CD14-positive monocyte (primary cell): Measurements from ENCODE around the gene PCDHGA7. TPM values are rescaled to one million over a fixed set of nuclear protein-coding genes. Genes with fewer than 3 reads are reported as not detected.
A peak's percentile ranks its signal among the peaks of the same experiment; 100 is the strongest.

ENCODE experiments used
- DNase-seq, 3 donors: peaks; one replicate each; pipeline ENCODE4 v3.0.0-alpha.2; 2011 to 2022
- H2AFZ ChIP-seq: 2 replicates; pipeline ENCODE4 v1.6.0; 2012; ENCODE audit warnings: mild to moderate bottlenecking, low read depth, low read length, inconsistent platforms; ENCODE audit not compliant: insufficient read depth, poor library complexity, severe bottlenecking
- H3K27ac ChIP-seq, 2 donors: 1 replicate in 1 of 2; 2 replicates in 1 of 2; pipeline ENCODE4 v1.5.1; 2012 to 2013; ENCODE audit warnings: low read length in 2 of 2, control low read depth in 1 of 2, inconsistent platforms in 1 of 2, low read depth in 1 of 2, mild to moderate bottlenecking in 1 of 2
- H3K27me3 ChIP-seq, 2 donors: one replicate each; pipeline versions ENCODE4 v1.6.0 to v1.6.1; 2011 to 2013; ENCODE audit warnings: low read length in 2 of 2; ENCODE audit not compliant: control insufficient read depth in 2 of 2, insufficient read depth in 2 of 2
- H3K36me3 ChIP-seq, 2 donors: replicated peaks in 1 of 2; 1 replicate in 1 of 2; 2 replicates in 1 of 2; pipeline versions ENCODE4 v1.5.1 to v1.6.1; 2012 to 2013; ENCODE audit warnings: low read length in 2 of 2, control low read depth in 1 of 2, inconsistent platforms in 1 of 2, mild to moderate bottlenecking in 1 of 2; ENCODE audit not compliant: insufficient read depth in 2 of 2, control insufficient read depth in 1 of 2
- H3K4me1 ChIP-seq, 2 donors: 1 replicate in 1 of 2; 2 replicates in 1 of 2; pipeline versions ENCODE4 v1.5.1 to v1.6.1; 2012 to 2013; ENCODE audit warnings: low read length in 2 of 2, control low read depth in 1 of 2, inconsistent platforms in 1 of 2, mild to moderate bottlenecking in 1 of 2, moderate library complexity in 1 of 2; ENCODE audit not compliant: insufficient read depth in 2 of 2, control insufficient read depth in 1 of 2
- H3K4me2 ChIP-seq: replicated peaks from 2 replicates; pipeline ENCODE3; 2012; ENCODE audit warnings: low read length, moderate library complexity, mild to moderate bottlenecking; ENCODE audit not compliant: poor library complexity, severe bottlenecking; ENCODE audit errors: extremely low read depth
- H3K4me3 ChIP-seq, 3 experiments: fragments of 200-600 bp in 1 of 3; sonication (generic) in 1 of 3; replicated peaks in 1 of 3; 1 replicate in 2 of 3; 2 replicates in 1 of 3; pipeline ENCODE4 v1.5.1; 2011 to 2013; ENCODE audit warnings: low read length in 3 of 3, mild to moderate bottlenecking in 3 of 3, control low read depth in 2 of 3, low read depth in 2 of 3, inconsistent platforms in 1 of 3, moderate library complexity in 1 of 3
- H3K79me2 ChIP-seq: 2 replicates; pipeline ENCODE4 v1.6.0; 2012; ENCODE audit warnings: mild to moderate bottlenecking, control low read depth, inconsistent platforms, low read length, moderate library complexity; ENCODE audit not compliant: insufficient read depth
- H3K9ac ChIP-seq: 2 replicates; pipeline ENCODE4 v1.6.0; 2017; ENCODE audit warnings: low read length, mild to moderate bottlenecking; ENCODE audit not compliant: insufficient read depth, poor library complexity, severe bottlenecking
- H3K9me3 ChIP-seq, 2 donors: replicated peaks in 1 of 2; 1 replicate in 1 of 2; 2 replicates in 1 of 2; pipeline versions ENCODE4 v1.5.1 to v1.6.1; 2012 to 2013; ENCODE audit warnings: low read length in 2 of 2, control low read depth in 1 of 2; ENCODE audit not compliant: control insufficient read depth in 1 of 2, insufficient read depth in 1 of 2
- H4K20me1 ChIP-seq: 2 replicates; pipeline ENCODE4 v1.6.0; 2012; ENCODE audit warnings: mild to moderate bottlenecking, low read length, control low read depth, moderate library complexity; ENCODE audit not compliant: insufficient read depth
- H3K27ac Mint-ChIP-seq, 7 donors: one replicate each; pipeline ENCODE4 v1.8.0; 2020; ENCODE audit warnings: mild to moderate bottlenecking in 7 of 7, mixed read lengths in 7 of 7, moderate library complexity in 6 of 7, inconsistent platforms in 2 of 7
- H3K27me3 Mint-ChIP-seq, 3 donors: one replicate each; pipeline ENCODE4 v1.8.0; 2021 to 2022; ENCODE audit warnings: low read depth in 3 of 3, mild to moderate bottlenecking in 3 of 3, mixed read lengths in 3 of 3, moderate library complexity in 3 of 3, inconsistent platforms in 1 of 3
- H3K36me3 Mint-ChIP-seq, 2 donors: one replicate each; pipeline ENCODE4 v1.8.0; 2020; ENCODE audit warnings: mixed read lengths in 2 of 2, inconsistent platforms in 1 of 2, mild to moderate bottlenecking in 1 of 2
- H3K4me1 Mint-ChIP-seq: one replicate; pipeline ENCODE4 v1.8.0; 2020; ENCODE audit warnings: mild to moderate bottlenecking, mixed read lengths
- H3K4me3 Mint-ChIP-seq, 2 donors: one replicate each; pipeline ENCODE4 v1.8.0; 2020; ENCODE audit warnings: mild to moderate bottlenecking in 2 of 2, mixed read lengths in 2 of 2, moderate library complexity in 1 of 2
- H3K9me3 Mint-ChIP-seq, 7 donors: one replicate each; pipeline ENCODE4 v1.8.0; 2020 to 2022; ENCODE audit warnings: mixed read lengths in 7 of 7, mild to moderate bottlenecking in 6 of 7, moderate library complexity in 6 of 7, inconsistent platforms in 2 of 7
- WGBS: methylation state at CpG from one replicate; pipeline ENCODE4 v1.1.5; 2013; ENCODE audit warnings: missing lambda C conversion rate; ENCODE audit not compliant: insufficient coverage; 5-methylcytosine and 5-hydroxymethylcytosine counted together
- intact Hi-C, 2 donors: fragments of 100-400 bp; cut with micrococcal nuclease; formaldehyde crosslinking; loops; one replicate each; pipeline versions ENCODE4 v1.15.0 to v1.15.1; 2023
- polyA plus RNA-seq, 3 donors: library from polyadenylated mRNA; depleted of rRNA in 1 of 3; unstranded in 2 of 3; stranded (reverse) in 1 of 3; fragments of 300-500 nt in 2 of 3; fragments of >200 nt in 1 of 3; fragmentation: Illumina TruSeq in 2 of 3; gene quantifications; 1 replicate in 2 of 3; 2 replicates in 1 of 3; pipeline ENCODE4 v1.2.3, GENCODE V29; 2012 to 2021
- TF ChIP-seq, protein P1 (sequence below): fragments of 200-600 bp; IDR thresholded peaks from one replicate; pipeline ENCODE4 v1.8.0; 2022; ENCODE audit warnings: antibody characterized with exemption, mild to moderate bottlenecking

PCDHGA7 gene
- polyA plus RNA-seq, 3 donors: not detected

DNA sequence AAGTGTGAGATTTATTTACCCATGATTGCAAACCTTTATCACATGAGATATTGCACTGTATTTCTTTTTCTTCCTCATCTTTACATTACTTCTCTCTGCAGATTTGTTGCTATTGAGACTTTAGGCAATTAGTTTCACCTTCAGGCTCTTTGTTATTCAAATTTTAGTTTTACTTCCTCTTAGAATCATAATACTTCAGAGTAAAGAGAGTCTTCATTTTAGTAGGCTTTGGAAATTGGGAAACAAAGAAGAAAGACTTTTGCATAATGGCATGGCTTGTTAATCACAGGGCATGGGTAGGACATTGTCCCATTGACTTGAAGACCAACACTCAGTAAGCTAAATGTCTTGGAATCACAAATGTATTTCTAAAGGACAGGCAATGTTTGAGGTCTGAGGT, 19.8 kb upstream of the PCDHGA7 start:
- Mint-ChIP-seq H3K36me3 (peaks cover 16 to 20% of the 10 kb centered on the region in 2 donors), H3K27ac (no peak overlapping the region), H3K4me3 (peak overlapping the region in 1 of 2 donors; percentile 83), H3K9me3 (peaks cover 43 to 82% (median 73%) of the 10 kb centered on the region in 7 donors), H3K4me1 (peaks cover 2% of the 10 kb centered on the region), H3K27me3 (peaks cover 67 to 73% (median 68%) of the 10 kb centered on the region in 3 donors)
- H3K36me3 ChIP-seq: no peaks in the 10 kb centered on the region
- no peaks in the 10 kb centered on the region for H4K20me1 ChIP-seq
- H2AFZ ChIP-seq: no peak overlapping the region
- no peak overlapping the region for H3K4me2 ChIP-seq
- peaks cover 55 to 72% of the 10 kb centered on the region in 2 donors for H3K9me3 ChIP-seq
- DNase-seq: no peak
- intact Hi-C loops: no loop called here
- no peaks in the 10 kb centered on the region for H3K4me1 ChIP-seq
- TF ChIP-seq, protein P1, sequence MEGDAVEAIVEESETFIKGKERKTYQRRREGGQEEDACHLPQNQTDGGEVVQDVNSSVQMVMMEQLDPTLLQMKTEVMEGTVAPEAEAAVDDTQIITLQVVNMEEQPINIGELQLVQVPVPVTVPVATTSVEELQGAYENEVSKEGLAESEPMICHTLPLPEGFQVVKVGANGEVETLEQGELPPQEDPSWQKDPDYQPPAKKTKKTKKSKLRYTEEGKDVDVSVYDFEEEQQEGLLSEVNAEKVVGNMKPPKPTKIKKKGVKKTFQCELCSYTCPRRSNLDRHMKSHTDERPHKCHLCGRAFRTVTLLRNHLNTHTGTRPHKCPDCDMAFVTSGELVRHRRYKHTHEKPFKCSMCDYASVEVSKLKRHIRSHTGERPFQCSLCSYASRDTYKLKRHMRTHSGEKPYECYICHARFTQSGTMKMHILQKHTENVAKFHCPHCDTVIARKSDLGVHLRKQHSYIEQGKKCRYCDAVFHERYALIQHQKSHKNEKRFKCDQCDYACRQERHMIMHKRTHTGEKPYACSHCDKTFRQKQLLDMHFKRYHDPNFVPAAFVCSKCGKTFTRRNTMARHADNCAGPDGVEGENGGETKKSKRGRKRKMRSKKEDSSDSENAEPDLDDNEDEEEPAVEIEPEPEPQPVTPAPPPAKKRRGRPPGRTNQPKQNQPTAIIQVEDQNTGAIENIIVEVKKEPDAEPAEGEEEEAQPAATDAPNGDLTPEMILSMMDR: no peak
- H3K27me3 ChIP-seq: peaks cover 53 to 93% of the 10 kb centered on the region in 2 donors
- H3K79me2 ChIP-seq: no peaks in the 10 kb centered on the region
- no peak overlapping the region for H3K9ac ChIP-seq
- H3K4me3 ChIP-seq: no peak overlapping the region
- H3K27ac ChIP-seq: no peak overlapping the region

GRCh38 chr5:141363952-141364660, 18.4 kb upstream of the PCDHGA7 start, which contains the start of gene PCDHGA5:
Gene PCDHGA5, plus strand, starts transcription at chr5:141364162. Its CDS starts 169 bp downstream, at chr5:141364331.
- TF ChIP-seq, protein P1: no peak
- H3K27ac ChIP-seq: no peak within 1 kb of the TSS
- no peak within 1 kb of the TSS for H3K9ac ChIP-seq
- H3K4me1 ChIP-seq: no peaks in the 10 kb centered on the region
- DNase-seq: no peak
- peaks cover 55 to 72% of the 10 kb centered on the region in 2 donors for H3K9me3 ChIP-seq
- 29% methylated on average over 31 of the region's 34 CpGs for WGBS
- no peaks in the 10 kb centered on the region for H4K20me1 ChIP-seq
- H3K27ac Mint-ChIP-seq: no peak within 1 kb of the TSS
- peaks cover 2% of the 10 kb centered on the region for H3K4me1 Mint-ChIP-seq
- H3K27me3 Mint-ChIP-seq: peaks cover 70 to 77% (median 72%) of the 10 kb centered on the region in 3 donors
- peak within 1 kb of the TSS in 1 of 2 donors; percentile 71 for H3K4me3 Mint-ChIP-seq
- H3K4me2 ChIP-seq: no peak within 1 kb of the TSS
- H2AFZ ChIP-seq: no peak within 1 kb of the TSS
- intact Hi-C loops: no loop called here
- peaks cover 43 to 80% (median 72%) of the 10 kb centered on the region in 7 donors for H3K9me3 Mint-ChIP-seq
- H3K27me3 ChIP-seq: peaks cover 53 to 94% of the 10 kb centered on the region in 2 donors
- peaks cover 16 to 20% of the 10 kb centered on the region in 2 donors for H3K36me3 Mint-ChIP-seq
- H3K4me3 ChIP-seq: no peak within 1 kb of the TSS
- H3K36me3 ChIP-seq: no peaks in the 10 kb centered on the region
- H3K79me2 ChIP-seq: no peaks in the 10 kb centered on the region
